Ascending aorta (tissue), 2 donors: Measurements from ENCODE around the gene ACOX1. TPM values are rescaled to one million over a fixed set of nuclear protein-coding genes. Genes with fewer than 3 reads are reported as not detected.

ENCODE experiments used
- DNase-seq, 2 donors: peaks; one replicate each; pipeline ENCODE4 v3.0.0-alpha.2; 2019; ENCODE audit warnings: low spot score in 2 of 2
- H3K27ac ChIP-seq, 2 donors: fragments of 200-600 bp; sonication (generic); one replicate each; pipeline ENCODE4 v1.5.1; 2016 to 2017; ENCODE audit warnings: mild to moderate bottlenecking in 1 of 2
- H3K27me3 ChIP-seq: fragments of 200-600 bp; sonication (generic); one replicate; pipeline ENCODE4 v1.5.1; 2017
- H3K36me3 ChIP-seq, 2 donors: fragments of 200-600 bp; sonication (generic); one replicate each; pipeline ENCODE4 v1.5.1; 2016
- H3K4me1 ChIP-seq, 2 donors: fragments of 200-600 bp; sonication (generic); one replicate each; pipeline ENCODE4 v1.5.1; 2016 to 2017; ENCODE audit warnings: mild to moderate bottlenecking in 1 of 2
- H3K4me3 ChIP-seq, 2 donors: fragments of 200-600 bp; sonication (generic); one replicate each; pipeline ENCODE4 v1.5.1; 2016 to 2017; ENCODE audit warnings: mild to moderate bottlenecking in 1 of 2
- H3K9me3 ChIP-seq, 2 donors: fragments of 200-600 bp; sonication (generic); one replicate each; pipeline ENCODE4 v1.5.1; 2016
- CTCF ChIP-seq, 3 experiments: fragments of 200-600 bp in 2 of 3; fragments of 450-650 bp in 1 of 3; sonication (generic) in 2 of 3; IDR thresholded peaks; one replicate each; pipeline ENCODE4 v1.5.1; 2016 to 2019; ENCODE audit warnings: antibody characterized with exemption in 3 of 3, mild to moderate bottlenecking in 1 of 3, moderate library complexity in 1 of 3
- intact Hi-C: fragments of 100-400 bp; cut with DNase I; formaldehyde crosslinking; loops from one replicate; pipeline ENCODE4 v1.15.1; 2023
- total RNA-seq: library from RNA; depleted of rRNA; stranded (reverse); fragments of >200 nt; gene quantifications from one replicate; pipeline ENCODE4 v1.1.0, GENCODE V29; 2016

The ACOX1 gene
- total RNA-seq, 1 donor from 2014 or later, result 18.5 TPM

- H3K4me3 ChIP-seq, result no peak overlapping the region
- no peaks in the 10 kb centered on the region for H3K27me3 ChIP-seq
- no peaks in the 10 kb centered on the region for H3K4me1 ChIP-seq
- TF ChIP-seq CTCF (IDR thresholded peaks at IDR 0.05), result no peak
- no peaks in the 10 kb centered on the region for H3K9me3 ChIP-seq
- H3K27ac ChIP-seq, result no peak overlapping the region
- DNase-seq, result no peak
- no peaks in the 10 kb centered on the region for H3K36me3 ChIP-seq
- intact Hi-C loops, result no loop called here
Observed at GRCh38 chr17:76011951-76012350, 33.0 kb upstream of the ACOX1 start.

GRCh38 chr17:76009969-76010661, 31.1 kb upstream of the ACOX1 start:
- Histone ChIP-seq H3K9me3 (no peaks in the 10 kb centered on the region), H3K27me3 (no peaks in the 10 kb centered on the region), H3K4me3 (no peak overlapping the region), H3K27ac (no peak overlapping the region), H3K36me3 (no peaks in the 10 kb centered on the region), H3K4me1 (no peaks in the 10 kb centered on the region)
- DNase-seq, result no peak
- no peak for TF ChIP-seq CTCF (IDR thresholded peaks at IDR 0.05)
- intact Hi-C loops, result no loop called here

- Histone ChIP-seq H3K4me1 (no peaks in the 10 kb centered on the region), H3K36me3 (no peaks in the 10 kb centered on the region), H3K27me3 (no peaks in the 10 kb centered on the region), H3K4me3 (no peak overlapping the region), H3K9me3 (no peaks in the 10 kb centered on the region), H3K27ac (no peak overlapping the region)
- no peak for TF ChIP-seq CTCF (IDR thresholded peaks at IDR 0.05)
- intact Hi-C loops, result no loop called here
- no peak for DNase-seq
Observed at GRCh38 chr17:76009447-76009846, 30.5 kb upstream of the ACOX1 start.

GRCh38 chr17:76008630-76009425, 29.9 kb upstream of the ACOX1 start:
- TF ChIP-seq CTCF (IDR thresholded peaks at IDR 0.05), result no peak
- Histone ChIP-seq H3K4me1 (no peaks in the 10 kb centered on the region), H3K4me3 (no peak overlapping the region), H3K27ac (no peak overlapping the region), H3K27me3 (no peaks in the 10 kb centered on the region), H3K36me3 (no peaks in the 10 kb centered on the region), H3K9me3 (no peaks in the 10 kb centered on the region)
- intact Hi-C loops, result no loop called here
- no peak for DNase-seq

GRCh38 chr17:76008208-76008607, 29.2 kb upstream of the ACOX1 start:
- Histone ChIP-seq H3K4me1 (no peaks in the 10 kb centered on the region), H3K9me3 (no peaks in the 10 kb centered on the region), H3K27me3 (no peaks in the 10 kb centered on the region), H3K27ac (no peak overlapping the region), H3K4me3 (no peak overlapping the region), H3K36me3 (no peaks in the 10 kb centered on the region)
- intact Hi-C loops, result no loop called here
- TF ChIP-seq CTCF (IDR thresholded peaks at IDR 0.05), result no peak
- no peak for DNase-seq
